K562 (cell line): ENCODE data around the gene GCN1. TPM values are rescaled to one million over a fixed set of nuclear protein-coding genes. Genes with fewer than 3 reads are reported as not detected.

ENCODE experiments used
- ATAC-seq: fragments of 200-7000 bp; cut with Tn5 transposase; 3 replicates; pipeline ENCODE4 v1.9.1; 2020; ENCODE audit warnings: moderate library complexity
- BruUV-seq: library from RNA; stranded (reverse); fragments of 400-500 nt; replicated peaks from 2 replicates; lab custom pipeline; 2021; lab: Mats Ljungman, UMichigan
- CTCF ChIA-PET: fragments of 300-600 bp; formaldehyde crosslinking; extraction: SDS; loops from one replicate; lab custom pipeline; 2021; ENCODE audit warnings: low intra/inter-chr PET ratio; lab: Yijun Ruan, JAX
- POLR2A ChIA-PET: fragments of 300-600, 350-650 bp; sonication (Branson Sonifier 250); formaldehyde crosslinking; extraction: SDS; loops from one replicate; lab custom pipeline; 2021; ENCODE audit warnings: antibody characterized with exemption, inconsistent platforms; lab: Yijun Ruan, JAX
- DNase-seq, 4 experiments: peaks; one replicate each; pipeline versions ENCODE4 v3.0.0 to v3.0.0-alpha.2; 2011 to 2018; ENCODE audit warnings: low spot score in 3 of 4, mixed read lengths in 3 of 4; ENCODE audit errors: extremely low read depth in 1 of 4
- FAIRE-seq: peaks from 2 replicates; lab custom pipeline; 2011; peaks lifted over from hg19 to GRCh38; lab: Jason Lieb, UNC
- H2AFZ ChIP-seq: 2 replicates; pipeline ENCODE4 v1.6.0; 2011; ENCODE audit warnings: low read depth, low read length, control low read depth, inconsistent platforms
- H3K27ac ChIP-seq: fragments of 200-600 bp; 3 replicates; pipeline ENCODE4 v1.8.0; 2011; ENCODE audit warnings: low read depth, mild to moderate bottlenecking, control low read depth, inconsistent platforms, low read length, moderate library complexity, mixed read lengths; ENCODE audit errors: extremely low read depth
- H3K27me3 ChIP-seq, 2 experiments: fragments of 300-600 bp in 1 of 2; 2 replicates in 1 of 2; 3 replicates in 1 of 2; pipeline versions ENCODE4 v1.6.0 to v1.8.0; 2011; ENCODE audit warnings: inconsistent platforms in 2 of 2, low read length in 2 of 2, mild to moderate bottlenecking in 1 of 2, mixed read lengths in 1 of 2, moderate library complexity in 1 of 2; ENCODE audit not compliant: control insufficient read depth in 2 of 2, insufficient read depth in 2 of 2
- H3K36me3 ChIP-seq: fragments of 300-600 bp; 3 replicates; pipeline ENCODE4 v1.8.0; 2011; ENCODE audit warnings: mild to moderate bottlenecking, low read length, inconsistent platforms; ENCODE audit not compliant: control insufficient read depth, insufficient read depth
- H3K4me1 ChIP-seq, 2 experiments: fragments of 200-600 bp in 1 of 2; replicated peaks in 1 of 2; 2 replicates in 1 of 2; 3 replicates in 1 of 2; pipeline versions ENCODE4 v1.5.1 to v1.8.0; 2011; ENCODE audit warnings: inconsistent platforms in 2 of 2, low read length in 2 of 2, mild to moderate bottlenecking in 1 of 2, mixed read lengths in 1 of 2, moderate library complexity in 1 of 2; ENCODE audit not compliant: control insufficient read depth in 2 of 2, insufficient read depth in 2 of 2
- H3K4me2 ChIP-seq: 2 replicates; pipeline ENCODE4 v1.6.1; 2011; ENCODE audit warnings: low read length, control low read depth, inconsistent platforms, mixed read lengths; ENCODE audit not compliant: insufficient read depth
- H3K4me3 ChIP-seq: fragments of 200-600 bp; sonication (generic), shearing (Covaris generic); 2 replicates; pipeline ENCODE4 v1.5.1; 2016; ENCODE audit warnings: control low read depth, inconsistent platforms
- H3K79me2 ChIP-seq: fragments of 200-600 bp; 3 replicates; pipeline ENCODE4 v1.8.0; 2011; ENCODE audit warnings: low read length, inconsistent platforms; ENCODE audit not compliant: control insufficient read depth, insufficient read depth
- H3K9ac ChIP-seq, 2 experiments: 2 replicates each; pipeline versions ENCODE4 v1.6.0 to v1.6.1; 2011; ENCODE audit warnings: low read depth in 2 of 2, low read length in 2 of 2, control low read depth in 1 of 2, inconsistent platforms in 1 of 2, mild to moderate bottlenecking in 1 of 2, mixed read lengths in 1 of 2; ENCODE audit not compliant: insufficient read depth in 1 of 2
- H3K9me1 ChIP-seq: one replicate; pipeline ENCODE4 v1.6.0; 2011; ENCODE audit warnings: inconsistent platforms, mild to moderate bottlenecking, low read length, moderate library complexity; ENCODE audit not compliant: control insufficient read depth, insufficient read depth
- H3K9me3 ChIP-seq: replicated peaks from 2 replicates; pipeline ENCODE4 v1.5.1; 2011; ENCODE audit warnings: low read depth, low read length, inconsistent platforms; ENCODE audit not compliant: control insufficient read depth, insufficient read depth
- H4K20me1 ChIP-seq: replicated peaks from 2 replicates; pipeline ENCODE4 v1.6.1; 2011; ENCODE audit warnings: low read length, inconsistent platforms, mixed read lengths; ENCODE audit not compliant: control insufficient read depth, insufficient read depth
- CBFA2T2 ChIP-seq: fragments of 450-650 bp; conservative IDR thresholded peaks from 2 replicates; pipeline ENCODE4 v1.6.1; 2017; ENCODE audit warnings: mild to moderate bottlenecking
- HNRNPUL1 ChIP-seq: fragments of 200-400 bp; formaldehyde crosslinking; IDR thresholded peaks from 2 replicates; pipeline ENCODE4 v1.6.1; 2017; ENCODE audit warnings: low read length
- MYC ChIP-seq, 2 experiments: fragments of 250-450 bp in 1 of 2; sonication (Bioruptor Pico) in 1 of 2; IDR thresholded peaks; 2 replicates each; pipeline versions ENCODE4 v1.5.1 to v1.6.1; 2012 to 2021; ENCODE audit warnings: low read depth in 2 of 2, borderline replicate concordance in 1 of 2, improper control_type of control experiment in 1 of 2, low read length in 1 of 2, mild to moderate bottlenecking in 1 of 2, moderate library complexity in 1 of 2
- PHF21A ChIP-seq: fragments of 450-650 bp; IDR thresholded peaks from 2 replicates; pipeline ENCODE4 v1.6.1; 2017; ENCODE audit warnings: low read depth, borderline replicate concordance
- TEAD1 ChIP-seq, 2 experiments: fragments of 450-650 bp in 1 of 2; sonication (generic) in 1 of 2; formaldehyde crosslinking; IDR thresholded peaks; 2 replicates each; pipeline versions ENCODE4 v1.4.0 to v1.8.0; 2020 to 2022; ENCODE audit warnings: mild to moderate bottlenecking in 2 of 2, missing genetic modification reagents in 1 of 2
- ZFP36 ChIP-seq: fragments of 150-350 bp; IDR thresholded peaks from 2 replicates; pipeline ENCODE4 v1.6.1; 2018; ENCODE audit warnings: low read length, low read depth; ENCODE audit not compliant: partially characterized antibody
- ZNF408 ChIP-seq: fragments of 250-450 bp; sonication (Bioruptor Pico); IDR thresholded peaks from 2 replicates; pipeline ENCODE4 v1.4.0; 2020; ENCODE audit warnings: low read depth, mild to moderate bottlenecking, moderate library complexity
- WGBS: fragments of 100-300 bp; shearing (Covaris generic); methylation state at CpG from one replicate; pipeline ENCODE4 v1.1.6; 2016; ENCODE audit warnings: low coverage, mixed read lengths; ENCODE audit not compliant: insufficient coverage; ENCODE audit errors: missing lambda C conversion rate; 5-methylcytosine and 5-hydroxymethylcytosine counted together
- in situ Hi-C: fragments of 300-500 bp; cut with MboI; formaldehyde crosslinking; loops from 4 replicates; pipeline ENCODE4 v1.15.0; 2018; ENCODE audit warnings: inconsistent platforms, mixed read lengths
- intact Hi-C: fragments of 100-400 bp; cut with micrococcal nuclease; formaldehyde crosslinking; loops from 2 replicates; pipeline ENCODE4 v1.14.2; 2022
- polyA plus RNA-seq, 8 experiments: library from polyadenylated mRNA; depleted of rRNA in 4 of 8; stranded (reverse) in 5 of 8; unstranded in 3 of 8; fragments of >200 nt; fragmentation: Nextera tagmentation in 2 of 8; fragmentation: Illumina TruSeq in 1 of 8; extraction: Ambion mirVana in 2 of 8; extraction: Trizol in 1 of 8; gene quantifications; 2 replicates each; pipeline versions ENCODE4 v1.2.1 to v1.2.3, GENCODE V29; 2011 to 2014; ENCODE audit warnings: inconsistent platforms in 1 of 8, missing spikeins in 1 of 8
- total RNA-seq, 7 experiments: library from RNA; depleted of rRNA in 6 of 7; stranded (reverse); fragments of >200 nt in 6 of 7; fragmentation: Illumina TruSeq in 2 of 7; extraction: Trizol in 2 of 7; gene quantifications; 2 replicates each; pipeline versions ENCODE4 v1.2.1 to v1.2.3, GENCODE V29; 2011 to 2021; ENCODE audit warnings: low replicate concordance in 1 of 7
- TF ChIP-seq, protein P1 (sequence below): fragments of 250-450 bp; sonication (Bioruptor Pico); IDR thresholded peaks from 2 replicates; pipeline ENCODE4 v1.8.0; 2022; ENCODE audit warnings: moderate library complexity, mild to moderate bottlenecking, inconsistent platforms

GCN1 gene
- total and polyA plus RNA-seq, 9 of the 15 experiments (the other 6 are each of a cell fraction or from before 2014, with no cell fraction given), result 11.9 to 190 (median 51.7) TPM

DNA sequence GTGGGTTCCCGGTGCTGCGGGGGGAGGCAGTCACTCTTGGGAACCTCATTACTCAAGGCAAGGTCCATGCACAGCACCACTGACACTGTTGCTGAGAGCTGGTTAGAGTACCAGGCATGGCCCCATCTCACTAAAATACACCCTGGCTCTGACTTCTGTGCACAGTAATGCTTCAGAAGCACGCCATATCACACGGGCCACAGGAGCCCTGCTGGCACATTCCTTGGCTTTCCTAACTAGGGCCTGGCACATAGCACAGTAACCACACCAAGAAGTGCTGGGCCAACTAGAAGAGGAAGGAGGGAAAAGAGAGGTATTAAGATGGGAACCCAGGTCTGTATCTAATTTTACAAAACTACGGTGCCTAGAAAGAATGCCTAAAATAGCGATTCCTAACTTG is 64.5 kb downstream of the GCN1 start:
- CTCF ChIA-PET, result no interaction called here
- Histone ChIP-seq H3K27me3 (no peaks in the 10 kb centered on the region), H3K9me3 (no peaks in the 10 kb centered on the region), H4K20me1 (peaks cover 5% of the 10 kb centered on the region; the same call in 1 of the 2 replicates), H3K4me2 (no peak overlapping the region), H3K36me3 (peaks cover 86% of the 10 kb centered on the region), H3K9me1 (no peaks in the 10 kb centered on the region), H3K9ac (no peak overlapping the region), H3K4me1 (no peaks in the 10 kb centered on the region), H3K79me2 (no peaks in the 10 kb centered on the region), H2AFZ (no peak overlapping the region), H3K27ac (no peak overlapping the region), H3K4me3 (no peak overlapping the region)
- no peak for FAIRE-seq
- TF ChIP-seq CBFA2T2 (no peak), ZFP36 (no peak), HNRNPUL1 (no peak), PHF21A (no peak), MYC (IDR thresholded peaks at IDR 0.05; ENCODE audit: low read depth, low read length) (no peak), MYC (CRISPR knock-in tag; IDR thresholded peaks at IDR 0.05; ENCODE audit: borderline replicate concordance, low read depth) (no peak), TEAD1 (CRISPR knock-in tag; IDR thresholded peaks at IDR 0.05) (no peak), ZNF408 (CRISPR knock-in tag) (no peak)
- TF ChIP-seq, protein P1, sequence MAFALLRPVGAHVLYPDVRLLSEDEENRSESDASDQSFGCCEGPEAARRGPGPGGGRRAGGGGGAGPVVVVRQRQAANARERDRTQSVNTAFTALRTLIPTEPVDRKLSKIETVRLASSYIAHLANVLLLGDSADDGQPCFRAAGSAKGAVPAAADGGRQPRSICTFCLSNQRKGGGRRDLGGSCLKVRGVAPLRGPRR (CRISPR knock-in tag), result no peak
- DNase-seq, result no peak
- in situ Hi-C loops (no loop called here), intact Hi-C loops (no loop called here)
- no TSS peak for BruUV-seq
- no peak for ATAC-seq
- POLR2A ChIA-PET, result interaction anchor here (1.1 kb wide), 1 partner anchor 71 kb away, joined by 3 read pairs; the partner anchor contains the start of gene RPLP0
- WGBS, result 87% methylated on average over 5 of the region's 6 CpGs
